Activated CD8-positive, alpha-beta memory T cell treated with anti-CD3 and anti-CD28 coated beads, Interleukin-2, amount 50 U/mL, for 1 hour (primary cell): ENCODE measurements around the gene PARP8.
"Not testable (repeated sequence)": the region's sequence is repeated elsewhere in the genome, so short reads cannot be mapped to it uniquely, and the experiment has no call there.

Experiments
- DNase-seq: peaks from one replicate; pipeline ENCODE4 v3.0.0-alpha.2; 2020; ENCODE audit errors: extremely low read depth

Gene PARP8

GRCh38 chr5:50666261-50667022 is at the start of gene PARP8:
Gene PARP8, plus strand, starts transcription at chr5:50666637. Its CDS starts 459 bp downstream, at chr5:50667096.
- DNase-seq: no peak

GRCh38 chr5:50623666-50624065 is 42.8 kb upstream of the PARP8 start:
- DNase-seq: no peak

- peak; percentile 11 for DNase-seq
These were observed 31.6 kb upstream of the PARP8 start for GRCh38 chr5:50634866-50635265.

GRCh38 chr5:50637576-50637975 is 28.9 kb upstream of the PARP8 start:
- not testable (repeated sequence) for DNase-seq

GRCh38 chr5:50646591-50646990 is 19.8 kb upstream of the PARP8 start:
- DNase-seq: no peak

GRCh38 chr5:50647726-50648125 is 18.7 kb upstream of the PARP8 start:
- DNase-seq: no peak

GRCh38 chr5:50653946-50654345 is 12.5 kb upstream of the PARP8 start:
- no peak for DNase-seq

GRCh38 chr5:50655067-50655809 is 11.2 kb upstream of the PARP8 start:
- DNase-seq: no peak

- no peak for DNase-seq
These were observed 10.6 kb upstream of the PARP8 start for GRCh38 chr5:50655810-50656205.

GRCh38 chr5:50657044-50657443 is 9.4 kb upstream of the PARP8 start:
- DNase-seq: no peak

- no peak for DNase-seq
These were observed 8.2 kb upstream of the PARP8 start for GRCh38 chr5:50658246-50658645.

- DNase-seq: no peak
These were observed 2.8 kb upstream of the PARP8 start for GRCh38 chr5:50663636-50664035.

GRCh38 chr5:50665091-50665490 is 1.3 kb upstream of the PARP8 start:
- no peak for DNase-seq

GRCh38 chr5:50665761-50666202 is 655 bp upstream of the PARP8 start:
- DNase-seq: peak; percentile 28

- no peak for DNase-seq
These were observed 701 bp downstream of the PARP8 start for GRCh38 chr5:50667023-50667652.

- peak; percentile 69 for DNase-seq
These were observed 1.5 kb downstream of the PARP8 start for GRCh38 chr5:50667653-50668595.

GRCh38 chr5:50668636-50669035 is 2.2 kb downstream of the PARP8 start:
- DNase-seq: not testable (repeated sequence)

- no peak for DNase-seq
These were observed 6.2 kb downstream of the PARP8 start for GRCh38 chr5:50672663-50673062.

- DNase-seq: not testable (repeated sequence)
These were observed 7.0 kb downstream of the PARP8 start for GRCh38 chr5:50673444-50673843.

- DNase-seq: no peak
These were observed 8.9 kb downstream of the PARP8 start for GRCh38 chr5:50675385-50675784.

- DNase-seq: not testable (repeated sequence)
These were observed 13.1 kb downstream of the PARP8 start for GRCh38 chr5:50679554-50679953.
